Activated naive CD8-positive, alpha-beta T cell treated with anti-CD3 and anti-CD28 coated beads, Interleukin-2, amount 50 U/mL, for 16 hours (primary cell): ENCODE data around the gene ANXA6.

Experiments
- DNase-seq: peaks from one replicate; pipeline ENCODE4 v3.0.0-alpha.2; 2020; ENCODE audit warnings: low read depth, low spot score

ANXA6 gene

GRCh38 chr5:151067632-151068432 is 89.7 kb downstream of the ANXA6 start:
- no peak for DNase-seq

GRCh38 chr5:151066920-151067319 is 90.7 kb downstream of the ANXA6 start:
- DNase-seq: no peak

DNA sequence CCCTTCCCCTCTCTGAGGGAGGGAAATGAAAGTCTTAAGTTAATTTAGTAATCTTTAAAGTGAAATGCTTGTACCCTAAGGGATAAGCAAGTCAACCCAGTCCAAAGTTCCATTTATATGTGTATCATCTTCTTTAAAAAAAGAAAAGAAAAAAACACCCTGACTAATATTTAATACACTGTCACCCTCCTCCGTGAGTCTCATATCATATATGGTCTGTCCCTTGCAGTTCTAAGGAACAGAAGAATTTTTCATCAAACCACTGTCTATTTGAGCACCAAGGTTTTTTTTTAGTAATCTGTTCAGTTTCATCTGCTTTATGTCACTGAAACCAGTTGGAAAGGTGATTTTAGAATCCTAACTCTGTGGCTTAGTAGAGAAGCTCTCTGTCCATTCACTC is 92.0 kb downstream of the ANXA6 start:
- no peak for DNase-seq

DNA sequence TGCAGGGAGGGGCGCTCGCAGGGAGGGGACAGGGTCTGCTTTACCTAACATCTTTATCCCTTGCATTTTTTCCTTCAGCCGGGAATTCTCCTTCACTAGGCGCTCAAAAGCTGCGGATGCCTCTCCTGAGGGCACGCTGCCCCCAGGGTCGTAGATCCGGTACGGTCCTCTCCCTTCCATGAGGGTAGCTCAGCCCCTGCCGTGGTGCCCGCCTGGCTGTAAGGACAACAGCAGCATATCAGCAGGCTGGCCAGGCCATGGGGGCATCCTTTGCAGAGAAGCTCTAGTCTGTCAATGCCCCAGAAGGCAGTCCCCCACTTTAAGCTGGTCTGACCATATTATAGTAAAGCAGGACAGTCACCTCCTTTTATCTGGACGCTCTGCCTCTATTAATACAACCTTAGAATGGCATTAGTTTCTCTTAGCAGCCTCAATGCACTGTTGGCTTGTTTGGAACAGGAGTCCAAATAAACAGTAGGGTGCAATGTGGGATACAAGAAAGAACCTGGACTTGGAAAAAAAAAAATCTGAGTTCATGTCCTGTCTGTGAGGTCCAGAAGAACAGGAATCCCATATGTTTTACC is 92.6 kb downstream of the ANXA6 start:
- DNase-seq: no peak

DNA sequence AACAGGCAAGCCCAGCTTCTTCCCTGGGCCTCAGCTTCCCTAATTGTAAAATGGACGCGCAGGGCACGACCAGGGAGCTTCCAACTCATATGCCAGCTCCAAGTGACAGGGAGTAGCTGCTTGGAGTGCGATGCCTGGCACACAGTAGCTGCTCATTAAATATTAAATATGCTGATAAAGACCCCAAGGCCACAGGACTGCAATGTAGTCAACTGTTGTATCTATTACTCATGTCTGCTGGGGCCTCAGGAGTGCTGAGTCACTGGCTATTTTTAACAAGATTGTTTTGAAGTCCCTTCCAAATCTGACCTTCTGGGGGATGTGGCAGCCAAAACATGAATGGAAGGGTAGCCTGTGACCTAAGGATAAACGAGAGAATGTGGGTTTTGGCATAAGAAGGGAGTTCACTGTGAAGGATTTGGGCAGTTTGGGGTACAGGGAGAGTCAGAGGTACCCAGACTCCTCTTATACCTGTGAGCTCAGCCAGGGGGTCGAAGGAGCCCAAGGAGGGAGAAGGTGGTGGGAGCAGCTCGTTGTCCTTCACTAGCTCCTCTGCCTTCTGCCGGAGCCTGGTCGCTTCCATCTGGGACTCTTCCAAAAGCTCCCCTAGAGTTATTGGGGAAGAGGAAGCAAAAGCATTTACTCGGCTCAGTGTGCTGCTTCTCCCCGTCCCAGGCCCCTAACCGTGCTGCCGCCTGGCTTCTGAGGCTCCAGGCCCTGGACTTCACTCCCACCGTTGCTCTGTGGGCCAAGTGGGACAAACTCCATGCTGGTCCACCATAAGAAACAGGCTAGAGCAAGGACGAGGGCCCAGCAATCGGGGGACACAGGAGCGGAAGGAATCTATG is 94.2 kb downstream of the ANXA6 start:
- no peak for DNase-seq

- DNase-seq: no peak
These were observed 95.0 kb downstream of the ANXA6 start for GRCh38 chr5:151062405-151063141.

DNA sequence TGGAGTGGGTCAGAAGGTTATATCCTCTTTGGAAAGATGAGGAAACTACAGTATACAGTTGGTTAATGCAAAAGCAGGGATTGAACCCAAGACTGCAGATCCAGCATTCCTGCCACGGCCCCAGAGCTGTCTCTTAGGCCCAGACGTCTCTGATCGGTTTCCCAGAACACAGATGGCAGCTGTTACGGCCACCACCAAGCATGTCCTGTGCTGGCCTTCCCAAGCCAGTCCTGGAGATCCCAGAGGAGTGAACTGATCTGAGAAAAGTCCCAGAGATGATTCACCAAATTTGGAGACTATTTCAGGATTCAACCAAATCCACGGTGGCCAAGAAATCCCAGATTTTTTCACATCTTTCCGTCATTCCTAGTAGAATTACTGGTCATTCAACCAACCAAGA is 96.8 kb downstream of the ANXA6 start:
- no peak for DNase-seq

- no peak for DNase-seq
These were observed 98.6 kb downstream of the ANXA6 start for GRCh38 chr5:151058891-151059489.

- DNase-seq: no peak
These were observed 99.3 kb downstream of the ANXA6 start for GRCh38 chr5:151058301-151058700.

DNA sequence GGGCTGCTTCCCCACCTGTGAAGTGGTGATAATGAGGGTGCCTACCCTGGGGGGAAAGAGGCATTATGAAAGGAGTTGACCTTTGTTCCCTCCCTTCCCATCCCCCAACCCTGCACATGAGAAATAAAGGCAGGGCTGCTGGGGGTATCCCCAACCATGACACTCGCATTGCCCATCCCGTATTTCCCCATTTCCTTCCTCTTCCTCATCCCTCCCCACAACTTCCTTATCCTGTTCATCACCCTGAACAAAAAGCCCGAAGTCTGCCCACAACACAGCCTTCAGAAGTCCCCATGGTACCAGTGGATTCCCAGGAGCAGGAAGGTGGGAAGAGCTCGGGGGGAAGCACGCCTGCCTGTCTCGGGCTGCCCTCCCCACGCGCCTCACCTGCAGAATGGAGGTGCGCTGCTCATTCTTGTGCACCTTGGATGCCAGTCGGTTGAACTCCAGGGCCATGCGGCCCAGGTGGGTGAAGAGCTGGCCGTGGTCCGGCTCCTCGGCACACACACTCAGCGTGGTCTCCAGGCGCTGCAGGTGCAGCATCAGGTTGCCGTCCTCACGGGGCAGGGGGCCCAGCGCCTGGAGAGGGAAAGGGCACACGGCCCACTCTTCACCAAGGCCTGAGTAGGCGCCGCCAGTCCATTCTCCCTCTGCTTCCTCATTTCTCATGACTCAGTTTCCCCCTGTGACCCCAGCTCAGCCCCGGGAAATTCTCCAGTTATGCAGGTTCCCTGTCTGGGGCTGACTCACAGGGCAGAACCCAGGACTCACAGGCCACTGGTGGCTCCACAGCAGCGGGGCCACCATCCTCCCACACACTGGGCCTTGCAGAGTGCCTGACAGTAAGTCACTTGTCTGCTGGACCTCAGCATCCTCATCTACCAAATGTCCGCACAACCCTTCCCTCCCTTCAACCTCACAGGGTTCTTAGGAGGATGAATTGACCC is 100.9 kb downstream of the ANXA6 start:
- DNase-seq: no peak

GRCh38 chr5:151055336-151055735 is 102.2 kb downstream of the ANXA6 start:
- no peak for DNase-seq

- DNase-seq: no peak
These were observed 102.9 kb downstream of the ANXA6 start for GRCh38 chr5:151054709-151055108.

GRCh38 chr5:151053796-151054462 is 103.7 kb downstream of the ANXA6 start:
- DNase-seq: no peak

DNA sequence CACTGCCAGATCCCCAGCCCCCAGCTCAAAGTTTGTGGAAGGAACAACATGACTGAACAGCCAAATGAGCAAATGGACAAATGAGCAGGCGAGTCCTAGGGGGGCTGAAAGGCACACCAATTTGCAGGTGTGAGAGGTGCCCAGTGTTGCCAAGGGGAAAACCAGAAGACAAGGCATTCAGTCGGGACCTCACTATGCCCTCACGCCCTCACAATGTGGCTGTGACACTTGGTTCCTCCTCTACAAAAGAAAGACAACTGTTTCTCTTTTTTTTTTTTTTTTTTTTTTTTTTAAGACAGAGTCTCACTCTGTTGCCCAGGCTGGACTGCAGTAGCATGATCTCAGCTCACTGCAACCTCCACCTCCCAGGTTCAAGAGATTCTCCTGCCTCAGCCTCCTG is 104.7 kb downstream of the ANXA6 start:
- DNase-seq: no peak

DNA sequence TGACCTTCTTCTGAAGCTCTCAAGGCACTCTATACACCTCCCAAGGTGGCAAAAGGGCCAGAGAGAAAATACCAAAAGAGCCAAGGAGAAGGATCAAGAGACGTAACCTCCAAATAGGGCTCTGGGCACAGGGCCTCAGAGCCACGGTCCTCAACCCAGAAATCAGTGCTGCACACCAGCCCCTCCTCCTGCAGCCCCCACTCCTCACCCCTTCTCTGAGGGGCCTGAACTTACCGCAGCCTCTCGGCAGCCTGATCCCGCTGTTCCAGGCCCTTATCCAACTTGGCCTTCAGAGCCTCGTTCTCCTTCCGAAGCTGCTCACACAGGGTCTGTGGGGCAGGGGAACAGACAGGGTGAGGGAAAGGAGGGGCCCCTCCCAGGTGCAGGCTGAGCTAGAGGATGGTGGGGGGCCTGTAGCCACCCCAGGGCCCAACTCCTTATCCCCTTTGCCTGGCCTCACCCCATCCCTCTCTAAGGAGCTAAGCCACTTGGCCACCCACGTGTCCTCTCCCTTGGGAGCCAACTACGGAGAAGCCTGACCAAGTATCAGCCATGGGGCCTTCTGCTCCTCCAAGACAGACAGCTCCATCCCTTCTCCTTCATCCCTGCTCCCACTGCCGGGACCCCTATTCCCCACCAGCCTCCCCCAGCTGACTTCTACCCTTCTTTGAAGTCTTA is 105.5 kb downstream of the ANXA6 start:
- no peak for DNase-seq

DNA sequence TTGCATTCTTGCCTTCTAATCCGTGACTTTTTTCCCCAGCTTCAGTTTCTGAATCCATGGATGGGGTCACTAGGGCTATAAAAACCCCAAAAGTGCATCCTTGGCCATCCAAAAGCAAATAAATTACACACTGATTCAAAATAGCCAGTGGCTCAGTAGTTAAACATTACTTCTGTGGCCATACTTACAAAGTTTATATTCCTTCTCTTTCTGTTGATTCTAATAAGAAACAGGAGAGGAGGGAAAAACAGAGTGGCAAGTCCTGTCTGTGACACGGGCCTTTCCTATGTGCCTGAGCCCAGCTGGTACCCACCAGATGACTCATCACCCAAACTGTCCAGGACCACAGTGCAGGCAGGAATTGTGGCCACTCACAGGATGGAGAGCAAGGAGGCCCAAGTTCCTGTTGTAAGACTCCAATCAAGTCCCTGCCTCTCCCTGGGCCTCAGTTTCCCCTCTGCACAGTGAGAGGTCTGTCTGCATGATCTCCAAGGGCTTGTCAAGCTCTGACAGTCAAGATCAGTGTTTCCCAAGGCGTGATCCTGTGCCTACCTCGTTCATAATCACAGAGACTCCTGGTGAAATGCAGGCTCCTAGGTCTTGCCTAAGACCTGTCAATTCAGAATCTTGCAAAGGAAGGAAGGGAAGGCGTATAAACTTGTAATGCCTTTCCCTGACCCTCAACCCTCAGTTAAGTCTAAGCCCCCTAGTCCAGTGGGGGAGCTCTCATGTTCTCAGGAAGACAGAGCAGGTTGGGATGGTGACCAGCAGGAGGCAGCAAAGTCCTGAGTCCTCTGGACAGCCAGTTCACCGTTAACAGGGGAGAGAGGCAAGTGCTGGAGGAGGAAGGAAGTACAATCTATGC is 106.3 kb downstream of the ANXA6 start:
- DNase-seq: peak; percentile 40
